ENCODE data around the gene ZNF148.

ZNF148 gene

DNA sequence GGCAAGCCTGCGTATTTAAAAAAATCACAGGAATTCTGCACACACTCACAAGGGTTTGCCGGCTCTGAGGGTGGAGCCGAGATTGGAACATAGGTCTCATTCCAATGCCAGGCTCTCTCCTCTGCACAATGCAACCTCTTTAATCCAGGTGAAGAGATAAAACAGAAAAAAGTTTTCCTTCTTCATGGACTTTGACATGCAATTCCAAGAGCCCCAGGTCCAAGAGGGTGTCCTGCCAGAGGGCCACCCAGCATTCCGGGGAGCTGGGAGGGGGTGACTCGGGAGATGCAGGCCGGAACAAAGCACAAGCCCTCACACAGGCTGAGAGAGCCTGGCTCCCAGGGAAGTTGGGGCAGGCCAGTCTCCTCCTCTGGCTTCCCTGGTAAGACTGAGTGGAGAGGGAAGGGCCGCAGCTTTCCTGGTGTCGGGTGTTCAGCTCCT is 155.8 kb downstream of the ZNF148 start:
- DNase-seq = no peak

GRCh38 chr3:125214738-125215137 is 160.4 kb downstream of the ZNF148 start:
- no peak for DNase-seq

- no peak for DNase-seq
Measured at GRCh38 chr3:125213946-125214542, 161.1 kb downstream of the ZNF148 start.

- no peak for DNase-seq
Measured at GRCh38 chr3:125213364-125213755, 161.8 kb downstream of the ZNF148 start.

GRCh38 chr3:125212509-125213363 is 162.4 kb downstream of the ZNF148 start, which contains the start of gene SLC12A8:
TSS of gene SLC12A8 (minus strand) at chr3:125212748. CDS start at chr3:125211349, 1,399 bp downstream.
- no peak for DNase-seq

DNA sequence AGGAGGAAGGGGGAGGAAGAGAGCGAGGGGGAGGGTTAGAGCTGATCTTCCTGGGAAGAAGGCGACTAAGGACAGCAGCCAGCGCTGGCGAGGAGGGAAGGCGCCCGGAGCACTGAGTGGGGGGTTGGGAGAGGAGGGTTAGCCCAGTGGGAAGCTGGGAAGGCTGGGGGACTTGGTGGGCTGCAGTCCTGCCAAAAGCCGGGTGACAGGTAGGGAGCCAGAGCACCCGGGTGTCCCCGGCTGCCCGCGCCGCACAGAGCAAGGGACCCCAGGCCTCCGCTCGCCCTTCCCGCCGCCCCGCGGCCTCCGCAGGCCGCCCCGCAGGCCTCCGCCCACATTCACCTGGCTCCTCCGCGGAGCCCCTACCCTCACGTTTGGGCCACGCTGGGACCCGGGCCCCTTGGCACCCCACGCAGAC is 163.0 kb downstream of the ZNF148 start:
- DNase-seq = no peak

DNA sequence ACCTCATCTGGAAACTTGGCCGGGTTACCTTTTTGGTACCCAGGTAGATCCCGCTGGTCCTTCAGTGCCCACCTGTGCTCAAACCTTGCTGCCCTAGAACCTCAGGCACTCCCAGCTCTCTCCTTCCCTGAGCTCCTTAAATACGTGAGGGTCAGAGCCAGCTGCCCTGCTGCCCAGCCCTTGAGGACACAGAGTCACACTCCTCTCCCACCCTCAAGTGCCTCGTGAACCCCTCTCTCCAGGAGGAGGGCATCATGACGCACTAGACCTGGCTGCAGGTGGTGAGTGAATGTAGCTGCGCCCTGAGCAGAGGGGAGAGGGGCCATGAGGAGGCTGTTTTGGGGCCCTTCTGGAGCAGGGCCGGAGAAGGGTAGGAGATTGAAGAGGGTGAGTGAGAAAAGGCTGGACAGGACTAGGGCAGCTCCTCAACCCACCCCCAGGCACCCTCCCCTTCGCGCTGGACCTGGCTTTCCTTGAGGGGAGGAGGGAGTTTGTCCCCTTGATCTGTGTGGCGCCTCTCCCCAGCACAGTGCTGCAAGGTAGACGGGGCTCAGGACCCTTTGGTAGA is 163.5 kb downstream of the ZNF148 start:
- DNase-seq = no peak

DNA sequence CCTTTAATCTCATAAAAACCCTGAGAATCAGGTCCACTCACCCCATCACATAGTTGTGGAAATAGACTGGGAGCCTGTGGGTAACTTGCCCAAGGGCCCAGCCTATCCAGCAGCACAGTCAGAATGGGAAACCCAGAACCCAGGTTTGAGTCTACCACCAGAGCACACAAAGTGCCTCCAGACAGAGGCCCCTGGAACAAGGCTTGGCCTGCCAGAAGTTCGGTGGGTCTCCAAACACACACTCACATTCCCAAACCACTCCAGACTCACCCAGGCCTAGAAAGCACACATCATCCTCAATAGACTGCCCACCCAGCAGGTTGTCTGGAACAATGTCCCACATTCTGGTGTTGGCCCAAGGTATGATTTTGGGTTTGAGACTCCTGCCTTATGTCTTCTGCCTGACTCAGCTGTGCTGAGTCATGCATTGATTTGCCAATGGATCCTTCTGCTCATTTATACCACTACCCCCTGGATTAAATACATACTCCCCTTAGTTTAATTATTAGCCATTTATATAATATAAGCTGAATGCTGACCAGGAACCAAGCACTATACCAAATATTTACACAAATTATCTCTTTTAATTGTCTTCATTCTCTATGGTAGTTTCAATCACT is 167.1 kb downstream of the ZNF148 start:
- no peak for DNase-seq

- DNase-seq = no peak
Measured at GRCh38 chr3:125207507-125207906, 167.6 kb downstream of the ZNF148 start.

DNA sequence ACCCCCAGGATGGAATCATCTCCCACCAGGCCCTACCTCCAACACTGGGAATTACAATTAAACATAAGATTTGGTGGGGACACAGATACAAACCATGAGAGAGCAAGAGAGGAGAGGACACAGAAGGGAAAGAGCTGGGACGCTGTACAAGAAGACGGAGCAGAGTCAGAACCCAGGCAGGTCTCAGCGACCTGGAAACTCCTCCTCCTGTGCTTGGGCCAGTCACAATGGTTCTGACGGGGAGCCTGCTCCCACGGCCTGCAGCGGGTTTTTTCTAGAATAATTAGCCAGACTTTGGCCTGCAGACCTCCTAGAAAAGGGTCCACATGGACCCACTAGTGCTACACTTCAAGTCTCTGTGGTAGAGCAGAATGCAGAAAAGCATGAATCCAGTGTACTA is 168.2 kb downstream of the ZNF148 start:
- DNase-seq = no peak

- DNase-seq = no peak
Measured at GRCh38 chr3:125203731-125204130, 171.4 kb downstream of the ZNF148 start.

- DNase-seq = no peak
Measured at GRCh38 chr3:125202197-125202596, 172.9 kb downstream of the ZNF148 start.

DNA sequence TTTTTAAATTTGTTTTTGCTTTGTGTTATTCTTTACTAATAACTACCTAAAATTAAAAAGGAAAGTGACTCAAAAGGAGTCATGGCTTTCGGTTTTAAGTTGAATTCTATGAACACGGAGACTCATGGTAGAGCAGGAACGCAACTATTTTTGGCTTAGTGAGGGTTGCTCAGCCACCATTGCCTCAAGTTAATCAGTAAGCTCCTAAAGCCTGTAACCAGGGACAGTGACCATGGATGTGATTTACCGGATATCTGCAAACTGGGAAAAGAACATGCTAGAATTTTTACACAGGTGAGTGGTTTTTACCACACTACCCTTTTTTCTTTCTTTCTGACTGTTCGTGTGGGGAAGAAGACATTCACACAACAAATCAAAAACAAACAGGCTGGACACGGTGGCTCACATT is 174.4 kb downstream of the ZNF148 start:
- no peak for DNase-seq

DNA sequence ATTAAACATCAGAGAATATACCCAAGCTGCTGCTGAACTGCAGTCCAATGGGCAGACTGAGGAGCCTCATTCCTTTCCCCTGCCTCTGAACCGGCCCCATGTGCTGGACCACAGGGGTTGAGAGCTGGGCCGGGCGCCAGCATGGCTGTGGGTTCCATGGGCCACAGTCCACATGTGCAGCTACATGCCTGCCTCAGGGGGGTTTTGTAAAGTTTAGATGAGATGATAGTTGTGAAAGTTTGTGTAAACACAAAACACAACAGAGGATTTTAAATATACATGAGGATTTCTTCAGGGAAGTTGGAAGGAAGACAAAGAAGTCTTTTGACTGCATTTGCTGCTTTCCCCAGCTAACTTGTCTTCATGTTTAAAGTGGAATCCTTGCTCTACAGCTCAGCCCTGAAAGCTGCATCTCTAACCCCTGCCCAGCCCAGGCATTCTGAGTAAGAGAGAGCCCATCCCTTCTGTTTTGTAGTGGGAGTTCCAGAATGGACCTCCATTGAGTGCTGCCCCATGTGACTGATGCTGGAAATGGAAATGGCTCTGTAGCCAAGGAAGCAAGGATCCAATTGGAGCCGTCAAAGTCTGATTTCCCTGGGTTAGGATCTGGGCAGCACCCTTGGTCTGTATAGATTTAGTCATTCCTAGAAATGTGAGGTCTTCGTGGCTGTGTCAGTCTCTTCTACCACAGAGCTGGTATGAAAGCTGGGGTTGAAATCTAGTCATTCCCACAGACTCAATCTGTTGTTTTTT is 180.1 kb downstream of the ZNF148 start:
- peak; percentile 73 for DNase-seq

DNA sequence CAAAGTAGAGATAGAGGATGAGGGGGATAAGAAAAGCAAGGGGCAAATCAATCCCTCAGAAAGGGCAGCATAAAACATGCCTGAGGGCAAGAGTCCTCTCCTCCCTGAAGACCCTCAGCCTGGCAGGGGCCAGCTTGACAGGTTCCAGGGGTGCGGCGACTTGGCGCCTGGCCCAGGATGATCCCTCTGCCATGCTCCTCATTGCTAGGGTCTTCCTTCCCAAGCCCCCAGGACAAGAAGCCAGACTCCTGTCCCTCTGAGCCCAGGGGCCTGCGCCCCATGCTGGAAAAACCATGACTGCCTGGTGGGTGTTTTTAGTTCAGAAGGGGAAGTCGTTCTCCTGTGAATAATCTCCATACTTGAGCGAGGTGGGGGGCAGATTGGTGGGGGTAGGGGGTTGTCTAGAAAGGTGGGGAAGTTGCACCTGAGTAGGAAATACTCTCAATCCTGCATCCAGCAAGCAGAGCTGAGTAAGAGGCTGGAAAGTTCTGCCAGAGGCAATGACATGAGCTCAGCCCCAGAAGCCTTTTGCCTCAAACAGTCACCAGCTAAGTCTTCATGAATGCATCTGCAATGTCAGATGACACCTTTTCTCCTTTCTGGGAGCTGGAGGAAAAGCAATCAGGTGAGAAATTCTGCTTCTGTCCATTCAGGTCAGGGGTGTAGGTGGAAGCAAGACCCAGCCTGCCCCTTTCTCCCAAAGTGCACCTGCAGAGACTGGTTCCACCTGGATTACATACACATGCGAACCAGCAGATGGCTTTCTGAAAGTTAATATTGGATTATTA is 180.9 kb downstream of the ZNF148 start:
- no peak for DNase-seq

DNA sequence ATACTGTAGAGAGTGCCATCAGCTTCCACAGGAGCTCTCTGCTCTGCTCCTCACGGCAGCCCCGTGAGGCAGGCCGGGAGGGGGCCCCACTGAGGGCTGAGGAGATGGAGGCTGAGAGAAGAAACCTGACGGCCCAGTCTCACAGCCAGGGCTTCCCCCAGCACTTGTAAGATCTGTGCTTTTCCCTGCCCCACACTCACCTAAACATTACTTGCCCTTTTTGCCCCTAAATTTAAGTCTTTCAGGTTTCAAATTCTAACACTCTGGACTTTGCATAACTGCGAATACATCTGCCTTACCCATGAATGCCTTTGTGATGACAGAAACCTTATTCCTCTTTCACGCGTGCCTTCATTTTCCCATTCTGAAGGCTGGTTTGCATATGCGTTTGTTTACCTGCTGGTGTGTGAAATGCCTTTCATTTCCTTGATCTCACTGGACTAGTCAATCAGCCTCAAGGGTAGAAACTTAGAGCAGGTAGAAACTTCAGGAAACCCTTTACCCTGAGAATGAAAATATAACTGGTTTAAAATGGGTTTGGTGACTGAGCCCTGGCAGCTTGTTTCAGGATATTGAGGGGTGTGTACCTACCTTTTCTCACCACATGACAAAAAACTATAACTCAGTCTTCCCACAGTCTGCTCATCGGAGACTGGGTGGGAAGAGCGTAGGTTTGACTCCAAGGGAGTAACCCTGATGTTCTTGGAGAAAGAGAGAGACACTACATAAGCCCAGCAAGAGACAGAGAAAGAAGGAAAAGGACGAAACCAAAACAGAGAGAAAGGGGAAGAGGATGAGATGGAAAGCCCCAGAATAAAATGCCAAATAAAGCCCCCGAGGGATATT is 182.7 kb downstream of the ZNF148 start:
- no peak for DNase-seq

GRCh38 chr3:125191730-125192129 is 183.4 kb downstream of the ZNF148 start:
- DNase-seq = no peak

DNA sequence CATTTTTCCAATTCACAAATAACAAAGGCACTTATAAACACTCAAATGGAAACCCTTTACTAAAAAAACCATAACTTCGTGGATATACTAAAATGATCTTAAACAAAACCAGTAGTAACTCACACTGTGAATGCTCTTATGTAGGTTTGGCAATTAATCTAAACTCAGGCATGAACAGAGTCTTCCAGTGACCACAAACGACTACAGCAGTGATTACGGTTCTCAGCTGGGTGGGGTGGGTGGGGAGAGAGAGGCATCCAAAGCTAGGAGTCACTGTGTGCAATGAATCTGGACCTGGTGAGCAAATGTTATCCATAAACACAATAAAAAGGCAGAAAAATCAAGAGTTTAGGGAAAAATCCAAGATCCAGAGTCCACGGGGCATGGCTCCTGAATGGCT is 183.9 kb downstream of the ZNF148 start:
- no peak for DNase-seq

DNA sequence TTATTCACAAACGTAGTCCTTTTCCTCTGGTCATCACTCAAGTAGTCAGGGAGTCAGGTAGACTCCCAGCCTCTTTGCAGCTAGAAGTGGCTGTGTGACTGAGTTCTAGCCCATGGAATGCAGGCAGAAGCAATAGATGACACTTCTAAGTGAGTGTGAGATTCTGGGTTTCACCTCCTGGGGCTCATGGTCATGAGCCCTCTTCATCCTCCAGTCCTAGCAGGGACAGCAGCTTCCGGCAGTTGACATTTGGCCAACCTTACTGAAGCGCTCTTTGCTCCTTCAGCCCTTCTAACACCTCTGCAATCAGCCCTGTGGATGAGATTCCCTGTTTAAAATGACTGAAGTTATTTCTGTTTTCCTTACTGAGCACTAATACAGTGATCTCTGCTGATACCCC is 184.3 kb downstream of the ZNF148 start:
- DNase-seq = no peak

DNA sequence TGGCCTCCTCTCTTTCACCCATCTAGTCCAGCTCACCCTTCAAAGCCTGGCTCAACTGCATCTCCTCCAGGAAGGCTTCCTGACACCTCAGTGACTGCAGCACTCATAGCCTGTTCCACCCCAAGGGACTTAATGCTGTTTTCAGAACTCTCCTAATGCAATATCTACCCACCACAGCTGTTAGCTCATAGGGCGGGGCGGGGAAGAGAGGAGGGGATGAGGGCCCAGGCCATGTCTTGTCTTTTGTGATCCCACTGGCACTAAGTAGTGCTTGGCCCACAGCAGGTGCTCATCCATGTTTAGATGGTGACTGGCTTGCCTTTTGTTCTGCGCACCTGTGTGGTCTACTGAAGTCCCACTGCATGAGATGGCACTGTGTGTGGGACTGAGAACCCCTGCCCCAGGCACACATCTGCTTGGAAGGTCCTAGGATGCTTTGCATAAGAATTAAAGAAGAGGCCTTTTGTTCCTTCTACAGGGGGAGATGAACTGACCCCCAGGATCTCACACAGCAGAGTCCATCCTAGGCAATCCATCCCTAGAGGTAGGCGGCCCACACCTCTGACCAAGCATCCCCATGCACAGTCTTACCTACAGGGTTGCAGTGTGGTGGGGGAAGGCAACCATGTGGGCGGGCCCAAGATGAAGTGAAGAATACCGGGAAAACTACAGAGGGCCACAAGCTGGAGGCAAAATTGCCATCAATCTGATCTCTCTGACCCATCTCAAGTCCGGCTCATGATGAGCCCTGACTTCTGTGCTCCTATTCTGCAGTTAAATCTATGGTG is 185.6 kb downstream of the ZNF148 start:
- DNase-seq = no peak
